Measurements from ENCODE around the gene RPS16. TPM values are rescaled to one million over a fixed set of nuclear protein-coding genes. Genes with fewer than 3 reads are reported as not detected.

Gene RPS16
- total RNA-seq, 2 donors from 2014 or later: 1,698 to 1,720 TPM

DNA sequence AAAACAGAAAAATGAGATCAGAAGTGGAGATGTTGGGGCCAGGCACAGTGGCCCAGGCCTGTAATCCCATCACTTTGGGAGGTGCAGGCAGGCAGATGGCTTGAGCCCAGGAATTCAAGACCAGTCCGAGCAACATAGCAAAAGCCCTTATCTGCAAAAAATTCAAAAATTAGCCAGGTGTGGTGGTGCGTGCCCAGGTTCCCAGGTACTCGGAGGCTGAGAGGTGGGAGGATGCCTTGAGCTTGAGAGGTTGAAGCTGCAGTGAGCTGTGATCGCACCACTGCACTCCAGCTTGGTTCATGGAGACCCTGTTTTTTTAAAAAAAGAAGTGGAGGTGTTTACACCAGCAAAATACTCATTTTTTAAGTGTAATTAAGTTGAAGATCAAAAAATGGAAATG lies 35.7 kb downstream of the RPS16 start:
- Histone ChIP-seq H3K9me3 (no peaks in the 10 kb centered on the region), H3K27me3 (no peaks in the 10 kb centered on the region), H3K36me3 (no peaks in the 10 kb centered on the region), H3K4me1 (peaks cover 24% of the 10 kb centered on the region), H3K9ac (ENCODE audit: low read depth in 2 of 2, low read length in 2 of 2) (peak overlapping the region in 1 of 2 donors; percentile 70), H3K4me3 (no peak overlapping the region), H3K27ac (peak overlapping the region; percentile 99)
- intact Hi-C loops (cut with DNase I): no loop called here
- no peak for DNase-seq
- TF ChIP-seq, protein P1, sequence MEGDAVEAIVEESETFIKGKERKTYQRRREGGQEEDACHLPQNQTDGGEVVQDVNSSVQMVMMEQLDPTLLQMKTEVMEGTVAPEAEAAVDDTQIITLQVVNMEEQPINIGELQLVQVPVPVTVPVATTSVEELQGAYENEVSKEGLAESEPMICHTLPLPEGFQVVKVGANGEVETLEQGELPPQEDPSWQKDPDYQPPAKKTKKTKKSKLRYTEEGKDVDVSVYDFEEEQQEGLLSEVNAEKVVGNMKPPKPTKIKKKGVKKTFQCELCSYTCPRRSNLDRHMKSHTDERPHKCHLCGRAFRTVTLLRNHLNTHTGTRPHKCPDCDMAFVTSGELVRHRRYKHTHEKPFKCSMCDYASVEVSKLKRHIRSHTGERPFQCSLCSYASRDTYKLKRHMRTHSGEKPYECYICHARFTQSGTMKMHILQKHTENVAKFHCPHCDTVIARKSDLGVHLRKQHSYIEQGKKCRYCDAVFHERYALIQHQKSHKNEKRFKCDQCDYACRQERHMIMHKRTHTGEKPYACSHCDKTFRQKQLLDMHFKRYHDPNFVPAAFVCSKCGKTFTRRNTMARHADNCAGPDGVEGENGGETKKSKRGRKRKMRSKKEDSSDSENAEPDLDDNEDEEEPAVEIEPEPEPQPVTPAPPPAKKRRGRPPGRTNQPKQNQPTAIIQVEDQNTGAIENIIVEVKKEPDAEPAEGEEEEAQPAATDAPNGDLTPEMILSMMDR (IDR thresholded peaks at IDR 0.05): no peak

DNA sequence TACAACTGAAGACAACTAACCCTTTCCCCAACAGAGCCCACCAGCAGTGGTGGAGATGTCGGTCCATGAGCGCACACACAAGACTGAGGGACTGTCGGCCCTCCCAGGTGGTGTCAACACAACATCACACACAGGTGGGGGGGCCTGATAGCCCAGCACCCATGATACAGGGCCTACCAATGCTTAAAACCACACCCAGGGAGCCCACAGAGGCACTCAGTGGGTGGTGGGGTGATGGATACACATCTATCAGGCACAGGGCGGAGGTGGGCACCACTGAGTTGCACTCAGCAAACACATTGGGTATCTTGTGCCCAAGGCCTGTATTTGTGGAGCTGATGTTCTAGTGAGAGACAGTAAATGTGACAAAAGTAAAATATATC lies 36.1 kb downstream of the RPS16 start:
- H3K27ac ChIP-seq: peak overlapping the region; percentile 99
- no peak overlapping the region for H3K4me3 ChIP-seq
- TF ChIP-seq, protein P1 (IDR thresholded peaks at IDR 0.05): no peak
- H3K36me3 ChIP-seq: no peaks in the 10 kb centered on the region
- no peak for DNase-seq
- H3K27me3 ChIP-seq: no peaks in the 10 kb centered on the region
- H3K9me3 ChIP-seq: no peaks in the 10 kb centered on the region
- peak overlapping the region; percentile 1 to 70 for H3K9ac ChIP-seq (ENCODE audit: low read depth in 2 of 2, low read length in 2 of 2)
- H3K4me1 ChIP-seq: peaks cover 24% of the 10 kb centered on the region
- intact Hi-C loops (cut with DNase I): no loop called here

DNA sequence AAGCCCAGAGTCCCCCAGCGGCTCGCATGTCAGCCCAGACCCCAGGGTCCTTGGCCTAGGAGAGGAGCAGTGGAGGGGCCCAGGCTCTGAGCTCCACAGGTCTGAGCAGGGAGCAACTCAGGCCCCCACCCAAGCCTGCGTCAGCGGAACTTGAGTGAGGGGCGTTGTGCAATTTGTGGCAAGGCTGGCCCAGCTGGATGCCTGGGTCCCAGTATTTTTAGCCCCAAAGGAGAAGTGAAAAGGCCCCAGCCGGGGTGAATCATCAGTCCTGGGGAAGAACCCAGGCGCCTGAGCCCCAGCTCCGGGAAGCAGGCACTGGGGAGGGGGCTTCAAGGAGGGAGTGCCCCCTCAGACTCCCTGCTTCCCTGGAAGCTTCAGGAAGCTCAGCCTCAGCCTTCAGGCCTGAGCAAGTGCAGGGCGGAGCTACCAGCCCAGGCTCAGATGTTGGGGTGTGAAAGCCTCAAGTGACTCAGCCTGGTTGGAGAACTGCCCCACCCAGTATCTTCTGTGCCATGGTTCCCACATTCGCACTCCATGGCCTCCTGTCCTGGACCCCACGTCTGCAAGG lies 37.4 kb downstream of the RPS16 start:
- no peaks in the 10 kb centered on the region for H3K36me3 ChIP-seq
- peak overlapping the region; percentile 99 for H3K27ac ChIP-seq
- no peaks in the 10 kb centered on the region for H3K9me3 ChIP-seq
- intact Hi-C loops (cut with DNase I): no loop called here
- H3K9ac ChIP-seq (ENCODE audit: low read depth in 2 of 2, low read length in 2 of 2): peak overlapping the region; percentile 73 to 95
- no peaks in the 10 kb centered on the region for H3K27me3 ChIP-seq
- peak; percentile 89 for DNase-seq
- TF ChIP-seq, protein P1 (IDR thresholded peaks at IDR 0.05): no peak
- peaks cover 24% of the 10 kb centered on the region for H3K4me1 ChIP-seq
- H3K4me3 ChIP-seq: peak overlapping the region; percentile 10

DNA sequence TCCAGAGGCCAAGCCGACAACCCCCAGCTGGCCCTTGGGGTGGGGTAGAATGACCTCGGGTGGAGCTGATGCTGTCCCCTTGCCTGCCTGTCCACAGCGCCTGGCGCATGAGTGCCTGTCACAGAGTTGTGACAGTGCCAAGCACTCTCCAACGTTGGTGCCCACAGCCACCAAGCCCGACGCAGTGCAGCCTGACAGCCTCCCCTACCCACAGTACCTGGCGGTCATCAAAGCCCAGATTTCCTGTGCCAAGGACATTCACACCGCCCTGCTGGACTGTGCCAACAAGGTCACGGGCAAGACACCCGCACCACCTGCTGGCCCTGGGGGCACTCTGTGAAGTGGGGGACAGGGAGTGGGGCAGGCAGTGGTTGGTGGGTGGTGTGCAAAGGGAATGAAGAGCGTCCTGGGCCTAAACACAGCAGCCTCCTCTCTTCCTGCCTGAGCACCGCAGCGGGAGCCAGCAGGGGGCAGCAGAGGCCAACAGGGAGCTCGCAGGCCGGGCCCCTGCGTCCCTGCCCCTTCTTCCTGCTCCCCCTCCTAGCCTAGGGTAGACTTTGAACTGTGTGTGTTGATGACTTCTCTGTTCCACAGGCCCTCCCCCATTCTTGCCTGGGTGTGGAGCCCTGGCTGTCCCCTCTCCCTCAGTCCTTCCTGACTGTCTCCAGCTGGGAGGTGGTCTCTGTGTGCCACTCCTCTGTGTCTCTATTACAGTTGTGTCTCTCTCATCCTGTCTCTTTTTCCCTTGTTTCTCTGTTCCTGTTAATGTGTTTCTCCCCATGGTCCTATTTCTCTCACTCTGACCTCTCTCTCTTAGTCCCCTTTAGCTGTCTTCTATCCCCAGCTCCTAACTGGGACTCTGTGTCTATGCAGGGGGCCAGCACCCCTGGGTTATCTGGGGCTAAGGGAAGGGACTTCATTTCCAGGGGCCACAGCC lies 38.1 kb downstream of the RPS16 start:
- intact Hi-C loops (cut with DNase I): no loop called here
- Histone ChIP-seq H3K36me3 (no peaks in the 10 kb centered on the region), H3K27ac (peak overlapping the region; percentile 99), H3K4me1 (peaks cover 24% of the 10 kb centered on the region), H3K9ac (ENCODE audit: low read depth in 2 of 2, low read length in 2 of 2) (peak overlapping the region; percentile 73 to 95), H3K27me3 (no peaks in the 10 kb centered on the region), H3K9me3 (no peaks in the 10 kb centered on the region), H3K4me3 (peak overlapping the region; percentile 10)
- DNase-seq: peak; percentile 97
- TF ChIP-seq, protein P1 (IDR thresholded peaks at IDR 0.05): peak; percentile 96

DNA sequence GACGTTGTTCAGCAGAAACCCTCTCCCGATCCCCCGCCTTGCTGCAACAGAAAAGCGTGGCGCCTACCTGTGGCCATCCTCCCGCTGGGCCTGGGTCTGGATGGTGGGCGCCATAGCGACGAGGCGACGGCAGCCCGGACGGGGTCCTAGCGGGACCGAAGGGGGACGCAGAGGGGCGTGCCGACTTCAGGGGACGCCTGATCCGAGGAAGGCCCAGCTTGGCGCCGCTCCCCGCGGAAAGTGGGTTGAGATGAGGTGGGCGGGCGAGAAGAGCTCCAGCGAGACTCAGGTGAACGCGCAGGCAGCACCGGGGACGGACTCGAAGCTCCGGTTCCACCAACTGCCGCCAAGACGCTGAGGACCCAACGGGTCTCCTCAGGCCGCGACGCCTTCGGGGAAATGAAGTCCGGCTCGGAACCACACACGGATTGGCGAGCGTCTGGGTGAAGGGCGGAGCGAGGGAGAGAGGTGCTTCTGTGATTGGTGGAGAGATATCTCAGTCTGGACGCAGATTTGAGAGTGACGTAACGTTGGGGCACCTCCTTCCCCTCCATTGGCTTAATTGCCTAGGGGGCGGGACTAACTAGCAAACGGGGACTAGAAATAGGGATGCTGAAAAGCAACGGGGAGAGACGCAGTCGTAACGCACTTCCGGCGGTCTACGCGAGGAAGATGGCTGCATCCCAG lies 44.9 kb downstream of the RPS16 start, which contains the start of the genes MED29 and PAF1:
MED29 (plus strand) TSS at position 628 of the 687 bp plus-strand sequence; CDS start at position 673, 45 bp downstream.
PAF1 (minus strand) TSS at position 356 of the 687 bp plus-strand sequence; CDS start at position 114, 242 bp downstream.
- peak within 1 kb of the TSS; percentile 96 to 99 for H3K9ac ChIP-seq (ENCODE audit: low read depth in 2 of 2, low read length in 2 of 2)
- H3K27ac ChIP-seq: peak within 1 kb of the TSS; percentile 81
- H3K9me3 ChIP-seq: no peaks in the 10 kb centered on the region
- intact Hi-C loops (cut with DNase I): no loop called here
- TF ChIP-seq, protein P1 (IDR thresholded peaks at IDR 0.05): no peak
- peak within 1 kb of the TSS; percentile 83 for H3K4me3 ChIP-seq
- peak; percentile 99 for DNase-seq
- no peaks in the 10 kb centered on the region for H3K27me3 ChIP-seq
- H3K4me1 ChIP-seq: peaks cover 9% of the 10 kb centered on the region
- peaks cover 4% of the 10 kb centered on the region for H3K36me3 ChIP-seq

All from colonic mucosa (tissue), 4 donors.